Measurements from ENCODE around the gene TPRKB. TPM values are rescaled to one million over a fixed set of nuclear protein-coding genes. Genes with fewer than 3 reads are reported as not detected.
"Not testable (repeated sequence)": the region's sequence is repeated elsewhere in the genome, so short reads cannot be mapped to it uniquely, and the experiment has no call there.

Gene TPRKB
- total and polyA plus RNA-seq, 8 donors: 10.1 to 31.0 (median 12.9) TPM

DNA sequence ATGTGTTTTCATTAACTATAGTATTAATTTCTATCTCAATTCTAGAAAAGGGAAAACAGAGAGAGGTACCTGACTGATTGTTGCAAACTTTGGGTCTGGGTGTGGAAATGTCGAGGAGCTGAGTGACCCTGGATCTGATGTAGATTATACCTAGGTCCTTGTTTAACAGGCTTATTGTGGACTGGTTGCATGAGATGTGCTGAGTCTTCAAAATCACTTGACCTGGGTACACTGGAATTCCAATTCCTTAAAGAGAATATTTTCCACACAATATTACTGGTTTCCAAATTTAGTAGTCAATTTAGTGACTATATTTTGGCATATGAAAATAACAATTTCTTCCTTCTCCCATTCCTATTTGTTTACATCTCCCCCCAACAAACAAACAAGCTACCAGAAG lies 29.2 kb upstream of the TPRKB start:
- H3K27ac ChIP-seq: no peak overlapping the region
- DNase-seq: no peak
- no peak overlapping the region for H3K4me3 ChIP-seq
- peaks cover 4 to 45% (median 18%) of the 10 kb centered on the region in 3 donors for H3K36me3 ChIP-seq
- WGBS, 2 donors: 90 to 100% methylated on average over 1 of the region's 1 CpG
- TF ChIP-seq, protein P1, sequence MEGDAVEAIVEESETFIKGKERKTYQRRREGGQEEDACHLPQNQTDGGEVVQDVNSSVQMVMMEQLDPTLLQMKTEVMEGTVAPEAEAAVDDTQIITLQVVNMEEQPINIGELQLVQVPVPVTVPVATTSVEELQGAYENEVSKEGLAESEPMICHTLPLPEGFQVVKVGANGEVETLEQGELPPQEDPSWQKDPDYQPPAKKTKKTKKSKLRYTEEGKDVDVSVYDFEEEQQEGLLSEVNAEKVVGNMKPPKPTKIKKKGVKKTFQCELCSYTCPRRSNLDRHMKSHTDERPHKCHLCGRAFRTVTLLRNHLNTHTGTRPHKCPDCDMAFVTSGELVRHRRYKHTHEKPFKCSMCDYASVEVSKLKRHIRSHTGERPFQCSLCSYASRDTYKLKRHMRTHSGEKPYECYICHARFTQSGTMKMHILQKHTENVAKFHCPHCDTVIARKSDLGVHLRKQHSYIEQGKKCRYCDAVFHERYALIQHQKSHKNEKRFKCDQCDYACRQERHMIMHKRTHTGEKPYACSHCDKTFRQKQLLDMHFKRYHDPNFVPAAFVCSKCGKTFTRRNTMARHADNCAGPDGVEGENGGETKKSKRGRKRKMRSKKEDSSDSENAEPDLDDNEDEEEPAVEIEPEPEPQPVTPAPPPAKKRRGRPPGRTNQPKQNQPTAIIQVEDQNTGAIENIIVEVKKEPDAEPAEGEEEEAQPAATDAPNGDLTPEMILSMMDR (IDR thresholded peaks at IDR 0.05): no peak
- H3K4me1 ChIP-seq: no peaks in the 10 kb centered on the region
- intact Hi-C loops (cut with DNase I): no loop called here
- ATAC-seq: no peak
- FAIRE-seq: no peak
- no peaks in the 10 kb centered on the region for H3K9me3 ChIP-seq
- no peaks in the 10 kb centered on the region for H3K27me3 ChIP-seq

DNA sequence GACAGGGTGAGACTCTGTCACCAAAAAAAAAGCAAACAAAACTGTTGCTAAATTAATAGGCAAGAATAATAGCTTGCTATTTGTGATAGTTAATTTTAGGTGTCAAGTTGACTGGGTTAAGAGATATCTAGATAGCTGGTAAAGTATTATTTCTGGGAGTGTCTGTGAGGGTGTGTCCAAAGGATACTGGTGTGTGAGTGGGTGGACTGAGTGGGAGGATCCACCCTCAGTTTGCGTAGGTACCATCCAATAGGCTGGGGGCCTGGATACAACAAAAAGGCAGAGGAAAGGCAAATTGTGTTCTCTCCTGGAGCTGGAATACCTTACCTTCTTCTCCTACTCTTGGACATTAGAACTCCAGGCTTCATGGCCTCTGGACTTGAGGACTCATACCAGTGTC lies 27.8 kb upstream of the TPRKB start:
- DNase-seq (no peak), FAIRE-seq (no peak), ATAC-seq (no peak)
- Histone ChIP-seq H3K9me3 (no peaks in the 10 kb centered on the region), H3K4me3 (no peak overlapping the region), H3K27ac (no peak overlapping the region), H3K4me1 (no peaks in the 10 kb centered on the region), H3K36me3 (peaks cover 4 to 54% (median 18%) of the 10 kb centered on the region in 3 donors), H3K27me3 (no peaks in the 10 kb centered on the region)
- TF ChIP-seq, protein P1 (IDR thresholded peaks at IDR 0.05): no peak
- intact Hi-C loops (cut with DNase I): no loop called here
- 97 to 100% methylated on average over 1 of the region's 1 CpG for WGBS, 2 donors

DNA sequence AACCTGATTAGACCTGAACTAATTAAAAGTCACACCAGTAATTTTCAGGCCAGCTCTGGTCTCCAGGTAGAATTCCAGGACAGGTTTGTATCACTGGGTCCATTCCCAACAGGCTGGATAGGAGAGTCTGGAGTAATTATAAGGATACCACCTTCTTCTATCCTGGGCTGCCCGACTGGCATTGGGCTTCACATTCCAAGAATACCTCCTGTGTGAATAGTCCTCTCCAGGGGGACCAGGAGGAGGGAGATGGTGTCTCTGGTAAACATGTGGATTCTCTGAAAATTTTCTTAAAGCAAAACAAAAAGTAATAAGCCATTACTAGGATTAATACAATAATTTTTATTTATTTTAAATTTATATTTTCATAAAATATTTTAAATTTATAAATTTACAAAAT lies 25.4 kb upstream of the TPRKB start:
- no peak overlapping the region for H3K4me3 ChIP-seq
- H3K4me1 ChIP-seq: no peaks in the 10 kb centered on the region
- ATAC-seq (no peak), DNase-seq (no peak), FAIRE-seq (no peak)
- no peak overlapping the region for H3K27ac ChIP-seq
- no peaks in the 10 kb centered on the region for H3K9me3 ChIP-seq
- WGBS, 2 donors: 79% methylated on average over 1 of the region's 1 CpG
- peaks cover 0 to 37% (median 13%) of the 10 kb centered on the region in 3 donors for H3K36me3 ChIP-seq
- TF ChIP-seq, protein P1 (IDR thresholded peaks at IDR 0.05): no peak
- intact Hi-C loops (cut with DNase I): no loop called here
- H3K27me3 ChIP-seq: no peaks in the 10 kb centered on the region

DNA sequence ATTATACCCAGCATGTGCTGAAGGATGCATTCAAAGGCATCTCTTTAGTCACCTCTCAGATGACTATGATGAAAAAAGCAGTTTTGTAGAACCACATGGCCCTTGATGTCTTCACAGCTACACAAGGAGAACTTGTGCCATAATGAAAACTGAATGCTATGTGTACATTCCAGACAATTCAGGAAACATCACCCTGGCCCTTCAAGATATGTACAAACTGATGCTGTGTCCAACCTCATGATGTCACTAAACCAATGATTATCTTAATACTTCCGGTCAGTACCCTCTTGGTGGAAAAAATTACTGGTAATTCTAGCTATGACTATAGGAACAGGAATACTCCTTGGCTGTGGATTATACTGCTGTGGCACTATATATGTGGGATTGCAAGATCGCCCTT lies 22.8 kb upstream of the TPRKB start:
- H3K4me3 ChIP-seq: no peak overlapping the region
- no peaks in the 10 kb centered on the region for H3K4me1 ChIP-seq
- ATAC-seq: no peak
- WGBS, 2 donors: 96 to 100% methylated on average over 2 of the region's 2 CpGs
- intact Hi-C loops (cut with DNase I): no loop called here
- H3K36me3 ChIP-seq: peaks cover 0 to 19% (median 11%) of the 10 kb centered on the region in 3 donors
- no peaks in the 10 kb centered on the region for H3K27me3 ChIP-seq
- FAIRE-seq: no peak
- H3K27ac ChIP-seq: no peak overlapping the region
- DNase-seq: no peak
- H3K9me3 ChIP-seq: no peaks in the 10 kb centered on the region
- TF ChIP-seq, protein P1 (IDR thresholded peaks at IDR 0.05): no peak

DNA sequence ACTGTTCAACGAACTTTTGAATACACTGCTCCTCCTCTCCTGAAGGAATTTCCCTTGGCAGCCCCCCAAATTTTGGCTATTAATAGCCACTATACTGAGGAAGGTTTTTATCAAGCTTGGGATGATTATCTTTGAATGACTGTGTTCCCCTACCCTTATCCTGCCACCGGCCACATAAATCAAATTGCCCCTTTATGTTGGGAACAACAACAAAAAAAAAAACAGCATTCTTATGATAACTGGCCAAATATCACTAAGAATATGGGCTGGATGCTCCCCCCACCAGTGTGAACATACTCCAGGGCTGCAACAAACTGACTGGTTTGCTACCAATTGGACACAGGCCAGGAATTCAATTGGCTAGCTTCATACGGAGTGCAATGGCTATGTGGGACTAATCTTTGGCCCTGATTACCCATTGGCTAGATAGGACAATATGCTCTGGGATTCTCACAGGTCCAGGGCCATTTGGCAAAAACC lies 22.2 kb upstream of the TPRKB start:
- H3K27me3 ChIP-seq: no peaks in the 10 kb centered on the region
- DNase-seq (no peak), ATAC-seq (peak in 2 of 4 donors; percentile 46 to 47), FAIRE-seq (no peak)
- H3K4me3 ChIP-seq: no peak overlapping the region
- peaks cover 0 to 17% (median 5%) of the 10 kb centered on the region in 3 donors for H3K36me3 ChIP-seq
- intact Hi-C loops (cut with DNase I): no loop called here
- WGBS, 2 donors: 6 to 8% methylated on average over 3 of the region's 3 CpGs
- no peaks in the 10 kb centered on the region for H3K9me3 ChIP-seq
- no peaks in the 10 kb centered on the region for H3K4me1 ChIP-seq
- H3K27ac ChIP-seq: no peak overlapping the region
- TF ChIP-seq, protein P1 (IDR thresholded peaks at IDR 0.05): no peak

DNA sequence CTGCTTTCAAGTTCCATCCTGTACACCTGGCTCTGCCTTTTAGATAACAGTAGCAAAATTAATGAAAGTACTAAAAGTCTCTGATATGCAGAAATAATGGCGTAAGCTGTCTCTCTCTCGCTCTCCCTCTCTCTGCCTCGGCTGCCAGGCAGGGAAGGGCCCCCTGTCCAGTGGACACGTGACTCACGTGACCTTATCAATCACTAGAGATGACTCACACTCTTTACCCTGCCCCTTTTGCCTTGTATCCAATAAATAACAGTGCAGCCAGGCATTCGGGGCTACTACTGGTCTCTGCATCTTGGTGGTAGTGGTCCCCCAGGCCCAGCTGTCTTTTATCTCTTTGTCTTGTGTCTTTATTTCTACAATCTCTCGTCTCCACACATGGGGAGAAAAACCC lies 17.2 kb upstream of the TPRKB start:
- FAIRE-seq; H3K36me3 ChIP-seq; H3K27ac ChIP-seq; H3K9me3 ChIP-seq; intact Hi-C loops (cut with DNase I); ATAC-seq; H3K4me1 ChIP-seq; DNase-seq; H3K27me3 ChIP-seq; H3K4me3 ChIP-seq: not testable (repeated sequence)
- 87 to 95% methylated on average over 7 of the region's 7 CpGs for WGBS, 2 donors

Measured in pancreas (tissue), 10 donors.